Astrocyte of the hippocampus (primary cell): Measurements from ENCODE around the gene NAA50.

Experiments used
- DNase-seq: peaks from one replicate; pipeline ENCODE4 v3.0.0; 2011; ENCODE audit warnings: low read depth, low spot score

Gene NAA50

DNA sequence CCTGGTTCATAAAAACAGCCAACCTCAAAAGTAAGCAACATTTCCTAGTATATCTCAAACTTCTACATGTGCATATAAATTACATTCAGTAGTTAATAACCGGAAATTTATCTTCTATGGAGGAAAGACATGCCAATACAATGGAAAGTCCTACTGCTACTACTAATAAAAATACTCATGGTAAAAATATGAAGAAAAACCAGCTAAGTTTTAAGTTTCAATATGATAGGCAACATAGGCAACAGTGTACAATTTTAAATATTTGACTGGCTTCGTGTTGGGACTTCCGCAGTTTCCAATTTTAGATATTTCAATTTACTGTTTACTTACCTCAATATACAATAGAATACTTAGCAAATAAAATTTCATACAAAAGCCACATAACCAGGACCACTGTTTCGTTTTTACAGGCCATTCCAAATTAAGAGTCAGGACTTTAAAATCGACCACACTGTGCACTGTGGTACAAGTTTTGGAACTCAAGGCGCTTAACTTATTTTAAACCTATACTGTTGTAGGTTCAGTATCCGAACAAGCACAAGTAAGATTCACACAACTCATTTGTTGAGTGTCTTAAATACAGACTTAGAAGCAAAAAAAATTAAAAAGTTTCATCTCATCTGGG, 2.9 kb downstream of the NAA50 start:
- no peak for DNase-seq

DNA sequence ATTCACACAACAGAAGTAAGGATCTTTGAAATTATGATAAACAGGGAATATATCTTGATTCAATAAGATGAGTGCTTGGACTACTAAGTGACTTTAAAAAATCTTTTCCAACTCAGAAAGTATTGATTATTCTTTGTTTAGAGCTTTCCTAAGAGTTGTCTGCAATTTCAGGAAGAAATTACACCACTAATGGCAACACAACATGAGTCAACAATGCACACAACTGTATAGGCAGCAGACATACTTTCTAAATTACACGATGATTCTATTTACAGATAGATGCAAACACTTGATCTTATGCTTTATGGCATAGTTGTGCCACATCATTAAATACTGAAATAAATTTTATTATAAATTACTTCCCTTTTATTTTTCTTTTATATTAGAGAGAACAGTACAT, 4.4 kb downstream of the NAA50 start:
- DNase-seq = no peak

GRCh38 chr3:113741086-113741485, 5.0 kb downstream of the NAA50 start:
- DNase-seq = peak; percentile 26

GRCh38 chr3:113736548-113737089, 9.4 kb downstream of the NAA50 start:
- peak; percentile 70 for DNase-seq

DNA sequence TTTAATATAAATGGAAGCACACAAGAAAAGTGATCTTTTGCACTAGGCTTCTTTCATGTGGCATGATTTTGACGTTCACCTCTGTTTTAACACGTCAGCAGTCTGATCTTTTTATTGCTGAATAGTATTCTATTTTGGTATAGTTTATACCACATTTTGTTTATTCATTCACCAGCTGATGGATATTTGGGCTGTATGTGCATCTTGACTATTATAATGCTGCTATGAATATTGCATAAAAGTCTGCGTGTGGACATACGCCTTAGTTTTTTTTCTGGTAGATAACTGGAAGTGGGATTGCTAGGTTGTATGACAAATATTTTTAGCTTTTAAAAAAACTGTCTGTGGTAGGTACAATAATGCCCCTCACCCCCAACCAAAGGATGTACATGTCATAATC, 14.4 kb downstream of the NAA50 start:
- no peak for DNase-seq

- no peak for DNase-seq
Measured at GRCh38 chr3:113730550-113730949, 15.5 kb downstream of the NAA50 start.

DNA sequence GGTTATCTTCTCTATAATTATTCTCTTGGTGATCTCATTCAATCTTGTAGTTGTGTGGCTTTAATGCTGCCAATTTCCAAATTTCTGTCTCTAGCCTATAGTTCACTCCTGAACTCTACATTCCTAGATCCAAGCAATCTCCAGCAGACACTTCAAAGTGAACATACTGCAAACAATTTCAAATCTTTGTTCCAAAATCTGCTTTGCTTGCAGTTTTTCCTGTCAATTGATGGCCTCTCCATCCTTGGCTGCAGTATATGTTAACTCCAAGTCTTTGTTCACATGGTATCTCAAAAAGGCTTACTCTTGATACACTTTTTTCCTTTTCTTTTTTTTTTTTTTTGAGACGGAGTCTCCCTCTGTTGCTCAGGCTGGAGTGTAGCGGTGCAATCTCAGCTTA, 17.4 kb downstream of the NAA50 start:
- DNase-seq = no peak

DNA sequence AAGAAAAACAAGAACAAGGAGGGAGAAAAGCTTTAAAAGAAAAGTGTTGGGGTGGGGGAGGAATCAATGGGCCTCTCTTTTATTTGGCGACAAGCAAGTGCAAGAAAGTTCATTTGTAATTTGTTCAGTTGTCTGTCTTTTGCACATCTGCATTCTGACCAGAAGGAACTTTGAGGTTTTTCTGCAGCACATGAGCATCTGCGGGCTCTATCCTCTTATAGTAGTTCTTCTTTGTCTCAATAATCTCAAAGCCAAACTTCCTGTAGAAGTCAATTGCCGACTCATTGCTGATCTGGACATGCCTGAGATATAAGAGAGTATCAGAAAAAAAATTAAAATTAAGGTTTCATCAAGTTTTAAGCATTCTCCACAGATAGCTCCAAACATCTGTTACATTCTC, 24.4 kb downstream of the NAA50 start:
- no peak for DNase-seq

GRCh38 chr3:113719758-113720157, 26.3 kb downstream of the NAA50 start:
- DNase-seq = no peak

GRCh38 chr3:113719294-113719693, 26.8 kb downstream of the NAA50 start:
- no peak for DNase-seq

GRCh38 chr3:113717818-113718217, 28.2 kb downstream of the NAA50 start:
- DNase-seq = no peak

DNA sequence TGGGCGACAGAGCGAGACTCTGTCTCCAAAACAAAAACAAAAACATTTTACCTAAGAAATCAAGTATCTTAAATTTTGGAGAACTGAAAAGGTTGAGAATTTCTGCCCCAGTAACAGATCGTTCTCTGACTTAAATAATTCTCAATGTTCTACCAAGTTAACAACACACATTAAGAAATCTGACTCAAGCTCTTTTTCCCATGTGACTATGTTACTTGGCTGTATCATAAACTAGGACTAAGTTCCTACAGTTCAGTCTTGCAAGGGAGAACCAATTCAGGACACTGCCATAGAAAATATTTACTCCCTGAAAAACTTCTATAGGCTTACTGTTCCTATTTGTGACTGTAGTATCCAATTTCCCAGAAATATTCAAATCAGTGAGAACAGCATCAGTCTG, 28.7 kb downstream of the NAA50 start:
- no peak for DNase-seq

DNA sequence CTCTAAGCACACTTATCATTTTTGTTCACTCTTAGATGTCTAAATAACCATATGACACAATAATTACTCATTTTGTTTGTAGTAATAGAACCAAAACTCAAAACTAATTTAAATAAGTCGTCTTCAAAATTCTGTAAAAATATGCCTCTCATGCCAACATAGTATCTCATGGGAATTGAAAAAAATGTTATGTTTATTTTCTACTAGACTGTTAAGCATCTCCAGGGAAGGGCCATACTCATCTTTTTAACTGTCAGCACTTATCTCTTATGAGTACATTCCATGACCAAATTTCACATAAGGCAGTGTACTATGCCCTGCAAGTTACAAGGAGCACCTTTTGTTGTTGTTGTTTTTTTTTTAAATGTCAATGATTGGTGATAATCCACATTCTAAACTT, 31.3 kb downstream of the NAA50 start:
- no peak for DNase-seq

- no peak for DNase-seq
Measured at GRCh38 chr3:113712129-113712528, 33.9 kb downstream of the NAA50 start.

DNA sequence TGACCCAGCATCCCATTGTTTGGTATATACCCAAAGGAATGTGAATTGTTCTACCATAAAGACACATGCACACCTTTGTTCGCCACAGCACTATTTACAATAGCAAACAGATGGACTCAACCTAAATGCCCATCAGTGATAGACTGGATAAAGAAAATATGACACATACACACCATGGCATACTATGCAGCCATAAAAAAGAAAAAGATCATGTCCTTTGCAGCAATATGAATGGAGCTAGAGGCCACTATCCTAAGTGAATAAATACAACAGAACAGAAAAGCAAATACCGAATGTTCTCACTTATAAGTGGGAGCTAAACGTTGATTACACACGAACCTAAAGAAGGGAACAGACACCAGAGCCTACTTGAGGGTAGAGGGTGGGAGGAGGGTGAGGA, 38.2 kb downstream of the NAA50 start:
- DNase-seq = no peak

DNA sequence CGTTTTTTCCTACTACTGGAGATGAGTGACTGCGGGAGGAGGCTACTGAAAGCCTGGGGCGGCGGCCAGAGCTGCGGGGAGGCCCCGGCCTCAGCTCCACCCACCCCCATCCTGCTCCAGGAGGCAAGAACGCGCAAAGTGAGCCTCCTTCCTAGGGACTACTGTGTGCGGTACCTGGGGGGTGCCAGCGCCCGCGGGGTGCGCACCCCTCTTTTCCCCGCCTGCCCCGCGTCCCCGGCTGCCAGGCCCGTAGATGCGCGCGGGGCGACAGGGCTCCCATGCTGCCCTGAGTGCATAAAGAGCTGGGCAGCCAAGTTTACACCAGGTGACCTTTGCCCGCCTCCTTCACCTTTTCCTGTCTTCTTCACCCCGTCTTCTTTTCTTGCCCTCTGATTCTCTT, 47.1 kb downstream of the NAA50 start:
- peak; percentile 11 for DNase-seq

GRCh38 chr3:113698213-113698742, 47.8 kb downstream of the NAA50 start:
- no peak for DNase-seq

DNA sequence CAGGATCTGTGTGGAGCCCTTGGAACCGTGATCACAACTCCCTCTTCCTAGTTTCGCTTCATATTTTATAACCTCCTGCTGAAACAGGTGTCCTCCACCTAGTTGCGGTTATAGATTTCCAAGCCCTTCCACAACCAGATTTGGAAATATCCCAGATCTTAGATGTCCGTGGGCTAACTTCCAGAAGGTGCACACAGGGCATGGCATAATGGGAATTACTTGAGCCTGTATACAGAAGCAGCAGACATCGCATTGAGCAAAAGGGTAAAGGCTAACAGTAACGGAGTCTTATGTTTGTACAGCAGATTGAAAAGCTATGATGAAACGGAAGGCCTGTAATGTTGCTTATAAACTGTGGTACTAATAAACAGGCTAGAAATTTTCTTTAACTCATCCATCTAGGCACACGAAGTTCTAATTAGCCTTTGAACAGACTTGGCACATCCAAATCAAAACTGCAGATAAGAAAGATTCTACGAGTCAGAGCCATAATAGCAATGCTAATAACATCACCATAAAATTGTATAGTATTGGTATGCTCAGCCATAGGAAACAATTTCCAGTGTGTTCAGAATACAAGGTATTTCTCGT, 48.5 kb downstream of the NAA50 start:
- DNase-seq = no peak

DNA sequence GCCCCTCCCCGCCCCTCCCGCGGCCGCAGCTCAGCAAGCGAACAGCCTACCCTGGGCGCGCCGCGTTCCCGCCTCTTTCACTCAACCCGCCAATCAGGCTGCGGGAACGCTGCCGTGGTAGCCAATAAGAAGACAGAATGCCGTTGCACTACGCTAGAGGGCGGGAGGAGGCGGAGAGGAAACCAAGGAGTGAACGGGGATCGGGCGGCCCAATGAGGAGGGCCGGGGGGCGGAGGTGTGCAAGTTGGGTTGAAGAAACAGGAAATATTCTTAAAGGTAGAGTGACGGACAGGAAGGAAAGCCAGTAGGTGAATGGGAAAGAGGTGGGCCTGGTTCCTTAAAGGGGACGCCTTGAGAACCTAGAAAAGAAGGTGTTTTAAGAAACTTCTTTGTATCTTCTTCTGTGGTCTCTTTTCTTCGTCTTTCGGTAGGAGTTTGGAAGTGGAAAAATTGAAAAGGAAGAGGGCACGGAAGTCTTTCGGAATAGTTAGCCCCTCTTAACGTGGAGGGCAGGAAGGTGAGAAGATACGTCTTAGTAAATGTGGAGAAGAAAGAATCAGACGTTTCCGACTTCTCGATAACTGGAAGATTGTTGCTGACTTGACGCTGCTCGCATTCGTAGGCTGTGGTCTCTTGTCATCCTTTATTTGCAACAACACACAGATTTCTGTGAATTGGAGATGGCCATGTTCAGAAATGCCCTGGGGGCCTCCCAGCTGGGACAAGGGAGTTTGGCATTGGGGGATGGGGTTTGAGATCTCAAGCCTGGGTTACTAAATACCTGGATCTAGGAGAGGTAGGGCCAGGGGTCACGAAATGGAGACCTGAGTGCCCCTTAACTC, 49.2 kb downstream of the NAA50 start:
- peak; percentile 100 for DNase-seq

DNA sequence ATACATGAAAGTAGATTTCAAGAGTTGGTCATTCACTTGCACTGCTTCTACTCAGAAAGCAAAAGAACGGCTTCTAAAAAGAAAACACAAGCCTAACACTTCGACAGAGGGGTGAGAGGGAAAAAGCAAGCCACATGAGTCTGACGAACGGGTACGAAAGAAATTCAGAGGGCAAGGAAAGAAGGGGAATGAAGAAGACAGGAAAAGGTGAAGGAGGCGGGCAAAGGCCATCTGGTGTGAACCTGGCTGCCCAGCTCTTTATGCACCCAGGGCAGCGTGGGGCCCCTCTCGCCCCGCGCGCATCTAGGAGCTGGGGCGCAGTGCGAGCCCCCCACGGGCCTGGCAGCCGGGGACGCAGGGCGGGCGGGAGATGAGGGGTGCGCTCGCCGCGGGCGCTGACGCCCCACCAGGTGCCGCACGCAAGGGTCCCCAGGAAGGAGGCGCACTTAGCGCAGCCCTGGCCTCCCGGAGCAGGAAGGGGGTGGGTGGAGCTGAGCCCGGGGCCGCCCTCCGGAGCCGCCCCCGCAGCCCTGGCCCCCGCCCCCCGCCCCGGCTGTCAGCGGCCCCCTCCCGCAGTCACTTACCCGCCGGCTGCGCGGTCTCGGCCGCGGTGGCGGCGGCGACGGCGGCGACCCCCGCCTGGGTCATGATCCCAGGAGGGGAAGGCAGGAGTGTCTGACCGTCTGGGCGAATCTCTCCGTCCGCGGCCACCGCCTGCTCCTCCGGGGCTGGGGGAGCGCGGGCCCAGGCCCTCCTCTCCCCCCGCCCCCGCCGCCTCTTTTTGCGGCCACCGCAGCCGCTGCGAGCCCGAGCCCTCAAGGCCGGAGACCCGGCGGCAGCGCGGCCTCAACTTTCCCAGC, 50.0 kb downstream of the NAA50 start, which contains the start of gene USF3:
Gene USF3 (minus strand): TSS at position 857 of the 860 bp plus-strand sequence. CDS start 21,764 bp downstream, outside the sequence.
- DNase-seq = peak; percentile 79

GRCh38 chr3:113695431-113695785, 50.6 kb downstream of the NAA50 start:
- no peak for DNase-seq
